GM12878 (cell line): ENCODE measurements around the gene PDE3B.
"Not testable (repeated sequence)": the region's sequence is repeated elsewhere in the genome, so short reads cannot be mapped to it uniquely, and the experiment has no call there.

Experiments
- ATF3 ChIP-seq: IDR thresholded peaks from 2 replicates; pipeline ENCODE4 v1.6.1; 2011; ENCODE audit warnings: low read depth, mild to moderate bottlenecking, low read length, moderate library complexity, borderline replicate concordance; ENCODE audit errors: extremely low read depth
- BCL11A ChIP-seq: IDR thresholded peaks from 2 replicates; pipeline ENCODE4 v1.6.1; 2011; ENCODE audit warnings: low read depth, low read length
- FOXK2 ChIP-seq: fragments of 450-650 bp; IDR thresholded peaks from 2 replicates; pipeline ENCODE4 v1.6.1; 2017; ENCODE audit warnings: mild to moderate bottlenecking, moderate library complexity
- HDAC6 ChIP-seq: fragments of 200-600 bp; sonication (generic); IDR thresholded peaks from one replicate; pipeline ENCODE4 v1.8.0; 2017; ENCODE audit warnings: antibody characterized with exemption; ENCODE audit not compliant: unreplicated experiment
- NR2C2 ChIP-seq: IDR thresholded peaks from 2 replicates; pipeline ENCODE4 v1.6.1; 2011; ENCODE audit warnings: borderline replicate concordance, low read depth; ENCODE audit not compliant: control insufficient read depth, insufficient read length
- POLR2A ChIP-seq: IDR thresholded peaks from 2 replicates; pipeline ENCODE4 v1.6.1; 2011; ENCODE audit warnings: low read depth, mild to moderate bottlenecking, low read length
- SRF ChIP-seq, 2 experiments: IDR thresholded peaks; 2 replicates each; pipeline ENCODE4 v1.6.1; 2011; ENCODE audit warnings: low read depth in 2 of 2, low read length in 2 of 2, mild to moderate bottlenecking in 1 of 2, moderate library complexity in 1 of 2
- YY1 ChIP-seq: IDR thresholded peaks from 2 replicates; pipeline ENCODE4 v1.6.1; 2011; ENCODE audit warnings: low read depth, mild to moderate bottlenecking, low read length
- TF ChIP-seq, protein P1 (sequence below), 3 experiments: IDR thresholded peaks in 2 of 3; conservative IDR thresholded peaks in 1 of 3; 2 replicates each; pipeline ENCODE4 v1.5.1; 2011; ENCODE audit warnings: low read depth in 3 of 3, low read length in 3 of 3, mild to moderate bottlenecking in 3 of 3, control low read depth in 2 of 3, moderate library complexity in 2 of 3, inconsistent platforms in 1 of 3, mixed read lengths in 1 of 3; ENCODE audit not compliant: control insufficient read depth in 2 of 3, insufficient read depth in 1 of 3; ENCODE audit errors: extremely low read depth in 1 of 3

DNA sequence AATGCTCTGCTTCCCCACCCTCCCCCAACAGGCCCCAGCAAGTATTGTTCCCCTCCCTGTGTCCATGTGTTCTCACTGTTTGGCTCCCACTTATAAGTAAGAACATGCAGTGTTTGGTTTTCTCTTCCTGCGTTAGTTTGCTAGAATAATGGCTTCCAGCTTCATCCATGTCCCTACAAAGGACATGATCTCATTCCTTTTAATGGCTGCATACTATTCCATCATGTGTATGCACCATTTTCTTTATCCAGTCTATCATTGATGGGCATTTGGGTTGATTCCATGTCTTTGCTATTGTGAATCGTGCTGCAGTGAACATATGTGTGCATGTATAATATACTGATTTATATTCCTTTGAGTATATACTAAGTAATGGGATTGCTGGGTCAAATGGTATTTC, 52.1 kb downstream of the PDE3B start:
- not testable (repeated sequence) for TF ChIP-seq FOXK2; POLR2A; BCL11A; SRF (IDR thresholded peaks at IDR 0.05; ENCODE audit: low read depth in 2 of 2, low read length in 2 of 2); NR2C2; ATF3; YY1; HDAC6
- TF ChIP-seq, protein P1, sequence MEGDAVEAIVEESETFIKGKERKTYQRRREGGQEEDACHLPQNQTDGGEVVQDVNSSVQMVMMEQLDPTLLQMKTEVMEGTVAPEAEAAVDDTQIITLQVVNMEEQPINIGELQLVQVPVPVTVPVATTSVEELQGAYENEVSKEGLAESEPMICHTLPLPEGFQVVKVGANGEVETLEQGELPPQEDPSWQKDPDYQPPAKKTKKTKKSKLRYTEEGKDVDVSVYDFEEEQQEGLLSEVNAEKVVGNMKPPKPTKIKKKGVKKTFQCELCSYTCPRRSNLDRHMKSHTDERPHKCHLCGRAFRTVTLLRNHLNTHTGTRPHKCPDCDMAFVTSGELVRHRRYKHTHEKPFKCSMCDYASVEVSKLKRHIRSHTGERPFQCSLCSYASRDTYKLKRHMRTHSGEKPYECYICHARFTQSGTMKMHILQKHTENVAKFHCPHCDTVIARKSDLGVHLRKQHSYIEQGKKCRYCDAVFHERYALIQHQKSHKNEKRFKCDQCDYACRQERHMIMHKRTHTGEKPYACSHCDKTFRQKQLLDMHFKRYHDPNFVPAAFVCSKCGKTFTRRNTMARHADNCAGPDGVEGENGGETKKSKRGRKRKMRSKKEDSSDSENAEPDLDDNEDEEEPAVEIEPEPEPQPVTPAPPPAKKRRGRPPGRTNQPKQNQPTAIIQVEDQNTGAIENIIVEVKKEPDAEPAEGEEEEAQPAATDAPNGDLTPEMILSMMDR (IDR thresholded peaks at IDR 0.05 in 2 of 3, conservative IDR thresholded peaks at IDR 0.05 in 1 of 3; ENCODE audit: control insufficient read depth in 2 of 3, extremely low read depth in 1 of 3, insufficient read depth in 1 of 3, low read depth in 3 of 3, low read length in 3 of 3): not testable (repeated sequence)
